Smooth muscle cell (in vitro differentiated cells): Measurements from ENCODE around the gene SEMA5A. TPM values are rescaled to one million over a fixed set of nuclear protein-coding genes. Genes with fewer than 3 reads are reported as not detected.

ENCODE experiments used
- DNase-seq: peaks from one replicate; lab custom pipeline; 2025; ENCODE audit not compliant: unreplicated experiment; lab: John Stamatoyannopoulos, UW
- H2AFZ ChIP-seq: fragments of 200-600 bp; sonication (generic); 2 replicates; pipeline ENCODE4 v1.6.0; 2016; ENCODE audit warnings: antibody characterized with exemption, low read depth, mild to moderate bottlenecking
- H3F3A ChIP-seq: fragments of 200-600 bp; sonication (generic); 2 replicates; pipeline ENCODE4 v1.6.0; 2017; ENCODE audit warnings: antibody characterized with exemption, low read depth
- H3K27ac ChIP-seq: fragments of 200-600 bp; sonication (generic); 2 replicates; pipeline ENCODE4 v1.5.1; 2016; ENCODE audit warnings: low read depth, mild to moderate bottlenecking
- H3K27me3 ChIP-seq: fragments of 200-600 bp; sonication (generic); 2 replicates; pipeline ENCODE4 v1.6.1; 2016; ENCODE audit warnings: low read depth, mild to moderate bottlenecking
- H3K36me3 ChIP-seq: fragments of 200-600 bp; sonication (generic); 2 replicates; pipeline ENCODE4 v1.5.1; 2016; ENCODE audit warnings: low read depth
- H3K4me1 ChIP-seq: fragments of 200-600 bp; sonication (generic); 2 replicates; pipeline ENCODE4 v1.5.1; 2016; ENCODE audit warnings: low read depth
- H3K4me2 ChIP-seq: fragments of 200-600 bp; sonication (generic); 2 replicates; pipeline ENCODE4 v1.6.0; 2016; ENCODE audit warnings: mild to moderate bottlenecking
- H3K4me3 ChIP-seq: fragments of 200-600 bp; sonication (generic); 2 replicates; pipeline ENCODE4 v1.5.1; 2016; ENCODE audit warnings: mild to moderate bottlenecking
- H3K79me2 ChIP-seq: fragments of 200-600 bp; sonication (generic); 2 replicates; pipeline ENCODE4 v1.6.0; 2016; ENCODE audit warnings: low read depth, mild to moderate bottlenecking
- H3K9ac ChIP-seq: fragments of 200-600 bp; sonication (generic); 2 replicates; pipeline ENCODE4 v1.6.0; 2016; ENCODE audit warnings: low read depth
- H3K9me3 ChIP-seq: fragments of 200-600 bp; sonication (generic); replicated peaks from 2 replicates; pipeline ENCODE4 v1.5.1; 2016; ENCODE audit warnings: low read depth
- H4K20me1 ChIP-seq: fragments of 200-600 bp; sonication (generic); 2 replicates; pipeline ENCODE4 v1.6.0; 2016; ENCODE audit warnings: low read depth
- CTCF ChIP-seq: fragments of 200-600 bp; sonication (generic); IDR thresholded peaks from 2 replicates; pipeline ENCODE4 v1.5.1; 2017; ENCODE audit warnings: borderline replicate concordance, mild to moderate bottlenecking, antibody characterized with exemption; ENCODE audit not compliant: insufficient read depth, poor library complexity, severe bottlenecking
- WGBS: methylation state at CpG from one replicate; pipeline ENCODE4 v1.1.7; 2016; ENCODE audit warnings: low lambda C conversion rate; 5-methylcytosine and 5-hydroxymethylcytosine counted together
- polyA plus RNA-seq: library from polyadenylated mRNA; unstranded; fragments of >200 nt; fragmentation: Nextera tagmentation; extraction: Ambion mirVana; gene quantifications from 2 replicates; pipeline ENCODE4 v1.2.1, GENCODE V29; 2016
- total RNA-seq: library from RNA; depleted of rRNA; stranded (reverse); fragments of >200 nt; gene quantifications from 2 replicates; pipeline ENCODE4 v1.2.3, GENCODE V29; 2014

Gene SEMA5A
- total and polyA plus RNA-seq, 2 experiments from 2014 or later: 21.6 to 65.1 TPM

DNA sequence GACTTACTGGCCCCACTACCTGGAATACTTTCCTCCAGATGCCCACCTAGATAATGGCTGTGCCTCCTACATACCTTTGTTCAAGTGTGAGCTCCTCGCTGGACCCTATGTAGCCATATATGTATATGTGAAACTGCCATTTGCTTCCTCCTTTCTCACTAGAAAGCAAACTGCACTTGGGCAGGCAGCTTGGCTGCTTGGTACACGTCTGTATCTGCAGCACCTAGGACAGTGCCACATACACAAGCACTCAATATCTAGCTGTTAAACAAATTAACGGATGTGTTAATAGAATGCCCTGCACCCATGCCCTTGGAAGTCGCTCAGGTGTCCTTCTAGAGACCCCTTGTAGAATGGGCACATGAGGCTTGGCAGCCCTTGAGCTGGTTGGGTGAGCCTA, 301.5 kb downstream of the SEMA5A start:
- Histone ChIP-seq H3K4me2 (peak overlapping the region; percentile 53), H4K20me1 (no peaks in the 10 kb centered on the region), H3K9me3 (no peaks in the 10 kb centered on the region), H3K4me1 (no peaks in the 10 kb centered on the region), H3K36me3 (no peaks in the 10 kb centered on the region), H3K79me2 (no peaks in the 10 kb centered on the region), H3K9ac (peak overlapping the region; percentile 58), H2AFZ (no peak overlapping the region), H3K27me3 (no peaks in the 10 kb centered on the region), H3K27ac (peak overlapping the region; percentile 86), H3F3A (no peaks in the 10 kb centered on the region), H3K4me3 (no peak overlapping the region)
- no peak for TF ChIP-seq CTCF
- no peak for DNase-seq
- WGBS: 87% methylated on average over 4 of the region's 4 CpGs

GRCh38 chr5:9241479-9242305, 304.2 kb downstream of the SEMA5A start:
- no peaks in the 10 kb centered on the region for H3K79me2 ChIP-seq
- TF ChIP-seq CTCF: no peak
- H3K4me2 ChIP-seq: no peak overlapping the region
- H3K9ac ChIP-seq: no peak overlapping the region
- 82% methylated on average over 9 of the region's 9 CpGs for WGBS
- H3K9me3 ChIP-seq: no peaks in the 10 kb centered on the region
- H3K27ac ChIP-seq: no peak overlapping the region
- H3K4me1 ChIP-seq: no peaks in the 10 kb centered on the region
- H3K36me3 ChIP-seq: no peaks in the 10 kb centered on the region
- no peaks in the 10 kb centered on the region for H3F3A ChIP-seq
- H3K27me3 ChIP-seq: no peaks in the 10 kb centered on the region
- H4K20me1 ChIP-seq: no peaks in the 10 kb centered on the region
- no peak for DNase-seq
- H2AFZ ChIP-seq: no peak overlapping the region
- no peak overlapping the region for H3K4me3 ChIP-seq

- Histone ChIP-seq H3K79me2 (no peaks in the 10 kb centered on the region), H3K27me3 (no peaks in the 10 kb centered on the region)
These were observed 305.4 kb downstream of the SEMA5A start for GRCh38 chr5:9240431-9240830.

More at GRCh38 chr5:9240431-9240830, 305.4 kb downstream of the SEMA5A start:
- H3K4me3 ChIP-seq: no peak overlapping the region
- no peak overlapping the region for H2AFZ ChIP-seq
- no peaks in the 10 kb centered on the region for H3K36me3 ChIP-seq
- no peak for DNase-seq
- H3K9me3 ChIP-seq: no peaks in the 10 kb centered on the region
- H3K4me1 ChIP-seq: no peaks in the 10 kb centered on the region
- no peak overlapping the region for H3K4me2 ChIP-seq
- WGBS: 97% methylated on average over 2 of the region's 2 CpGs
- no peaks in the 10 kb centered on the region for H3F3A ChIP-seq
- H3K27ac ChIP-seq: no peak overlapping the region
- TF ChIP-seq CTCF: no peak
- H4K20me1 ChIP-seq: no peaks in the 10 kb centered on the region
- no peak overlapping the region for H3K9ac ChIP-seq
